Left ventricle myocardium inferior (tissue), 1 donor: Measurements from ENCODE around the gene PAK4. TPM values are rescaled to one million over a fixed set of nuclear protein-coding genes. Genes with fewer than 3 reads are reported as not detected.
"Not testable (repeated sequence)": the region's sequence is repeated elsewhere in the genome, so short reads cannot be mapped to it uniquely, and the experiment has no call there.

Source experiments
- DNase-seq: peaks from one replicate; pipeline ENCODE4 v3.0.0-alpha.2; 2020
- H3K27ac ChIP-seq: fragments of 200-600 bp; replicated peaks from 2 replicates; pipeline ENCODE4 v1.8.0; 2021
- H3K27me3 ChIP-seq: fragments of 200-600 bp; 2 replicates; pipeline ENCODE4 v1.8.0; 2021; ENCODE audit warnings: low read depth
- H3K36me3 ChIP-seq: fragments of 200-600 bp; 2 replicates; pipeline ENCODE4 v1.8.0; 2021
- H3K4me1 ChIP-seq: fragments of 200-600 bp; 2 replicates; pipeline ENCODE4 v1.8.0; 2021
- H3K4me3 ChIP-seq: fragments of 200-600 bp; 2 replicates; pipeline ENCODE4 v1.8.0; 2021; ENCODE audit warnings: mild to moderate bottlenecking, moderate library complexity
- H3K9me3 ChIP-seq: fragments of 200-600 bp; replicated peaks from 2 replicates; pipeline ENCODE4 v1.8.0; 2021
- intact Hi-C: fragments of 100-400 bp; cut with micrococcal nuclease; formaldehyde crosslinking; loops from one replicate; pipeline ENCODE4 v1.11.0; 2022
- total RNA-seq: library from RNA; stranded (reverse); fragmentation: NEBNext Ultra II Directional; extraction: Animal tissue kit (Norgen Biotek cat#: 25700); gene quantifications from one replicate; pipeline ENCODE4 v1.2.1, GENCODE V29; 2021
- TF ChIP-seq, protein P1 (sequence below): fragments of 200-600 bp; IDR thresholded peaks from 2 replicates; pipeline ENCODE4 v1.8.0; 2021; ENCODE audit warnings: antibody characterized with exemption, mild to moderate bottlenecking, borderline replicate concordance
- donor health status: DM: no; HTN: yes; CAD: no; lungs with severe emphysema.

Gene PAK4
- total RNA-seq, 1 donor from 2014 or later = 17.0 TPM

DNA sequence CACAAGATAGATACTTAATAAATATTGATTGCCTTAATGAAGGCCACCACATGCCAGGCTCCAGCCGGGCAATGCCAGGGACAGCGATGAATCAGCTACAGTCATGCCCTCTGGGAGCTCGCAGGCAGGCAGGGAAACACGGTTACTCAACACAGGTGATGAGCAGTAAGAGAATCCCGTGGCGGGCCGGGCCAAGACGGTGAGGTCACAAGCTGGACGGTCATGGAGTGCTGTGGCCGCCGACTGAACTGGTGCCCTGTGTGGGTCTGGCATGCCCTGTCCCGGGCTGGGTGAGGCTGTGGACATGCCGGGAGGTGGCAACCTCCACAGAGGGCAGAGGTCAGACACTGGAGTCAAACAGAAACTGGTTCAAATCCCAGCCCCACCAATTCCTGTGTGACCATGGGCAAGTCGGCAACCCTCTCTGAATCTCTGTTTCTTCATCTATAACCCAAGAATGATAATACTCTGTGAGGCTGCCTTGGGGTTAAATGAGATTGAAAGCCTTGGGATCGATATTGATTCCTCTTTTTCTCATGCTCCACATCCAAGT, 13.2 kb upstream of the PAK4 start:
- no peaks in the 10 kb centered on the region for H3K4me1 ChIP-seq
- no peaks in the 10 kb centered on the region for H3K36me3 ChIP-seq
- H3K4me3 ChIP-seq = no peak overlapping the region
- H3K9me3 ChIP-seq = no peaks in the 10 kb centered on the region
- H3K27ac ChIP-seq = no peak overlapping the region
- H3K27me3 ChIP-seq = peaks cover 95% of the 10 kb centered on the region
- intact Hi-C loops = no loop called here
- TF ChIP-seq, protein P1, sequence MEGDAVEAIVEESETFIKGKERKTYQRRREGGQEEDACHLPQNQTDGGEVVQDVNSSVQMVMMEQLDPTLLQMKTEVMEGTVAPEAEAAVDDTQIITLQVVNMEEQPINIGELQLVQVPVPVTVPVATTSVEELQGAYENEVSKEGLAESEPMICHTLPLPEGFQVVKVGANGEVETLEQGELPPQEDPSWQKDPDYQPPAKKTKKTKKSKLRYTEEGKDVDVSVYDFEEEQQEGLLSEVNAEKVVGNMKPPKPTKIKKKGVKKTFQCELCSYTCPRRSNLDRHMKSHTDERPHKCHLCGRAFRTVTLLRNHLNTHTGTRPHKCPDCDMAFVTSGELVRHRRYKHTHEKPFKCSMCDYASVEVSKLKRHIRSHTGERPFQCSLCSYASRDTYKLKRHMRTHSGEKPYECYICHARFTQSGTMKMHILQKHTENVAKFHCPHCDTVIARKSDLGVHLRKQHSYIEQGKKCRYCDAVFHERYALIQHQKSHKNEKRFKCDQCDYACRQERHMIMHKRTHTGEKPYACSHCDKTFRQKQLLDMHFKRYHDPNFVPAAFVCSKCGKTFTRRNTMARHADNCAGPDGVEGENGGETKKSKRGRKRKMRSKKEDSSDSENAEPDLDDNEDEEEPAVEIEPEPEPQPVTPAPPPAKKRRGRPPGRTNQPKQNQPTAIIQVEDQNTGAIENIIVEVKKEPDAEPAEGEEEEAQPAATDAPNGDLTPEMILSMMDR = no peak
- DNase-seq = no peak

DNA sequence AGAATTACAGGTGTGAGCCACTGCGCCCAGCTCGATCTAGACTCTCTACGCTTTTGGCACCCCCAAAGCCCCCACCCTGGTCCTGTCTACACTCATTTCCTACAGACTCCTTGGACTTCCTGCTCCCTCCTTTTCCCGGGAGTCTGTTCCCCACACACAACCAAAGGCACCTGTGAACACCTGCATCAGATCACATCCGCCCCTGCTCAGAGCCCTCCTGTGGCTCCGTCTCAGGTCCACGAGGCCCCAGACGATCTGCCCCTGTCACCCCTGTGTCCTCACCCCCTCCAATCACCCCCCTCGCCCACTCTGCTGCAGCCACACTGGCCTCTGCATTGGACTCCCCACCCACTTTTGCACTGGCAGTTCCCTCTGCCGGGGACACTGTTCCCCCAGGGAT, 12.4 kb upstream of the PAK4 start:
- Histone ChIP-seq H3K27ac (no peak overlapping the region), H3K9me3 (no peaks in the 10 kb centered on the region), H3K27me3 (peaks cover 87% of the 10 kb centered on the region), H3K4me1 (no peaks in the 10 kb centered on the region), H3K4me3 (no peak overlapping the region), H3K36me3 (no peaks in the 10 kb centered on the region)
- DNase-seq = no peak
- intact Hi-C loops = no loop called here
- TF ChIP-seq, protein P1 = no peak

DNA sequence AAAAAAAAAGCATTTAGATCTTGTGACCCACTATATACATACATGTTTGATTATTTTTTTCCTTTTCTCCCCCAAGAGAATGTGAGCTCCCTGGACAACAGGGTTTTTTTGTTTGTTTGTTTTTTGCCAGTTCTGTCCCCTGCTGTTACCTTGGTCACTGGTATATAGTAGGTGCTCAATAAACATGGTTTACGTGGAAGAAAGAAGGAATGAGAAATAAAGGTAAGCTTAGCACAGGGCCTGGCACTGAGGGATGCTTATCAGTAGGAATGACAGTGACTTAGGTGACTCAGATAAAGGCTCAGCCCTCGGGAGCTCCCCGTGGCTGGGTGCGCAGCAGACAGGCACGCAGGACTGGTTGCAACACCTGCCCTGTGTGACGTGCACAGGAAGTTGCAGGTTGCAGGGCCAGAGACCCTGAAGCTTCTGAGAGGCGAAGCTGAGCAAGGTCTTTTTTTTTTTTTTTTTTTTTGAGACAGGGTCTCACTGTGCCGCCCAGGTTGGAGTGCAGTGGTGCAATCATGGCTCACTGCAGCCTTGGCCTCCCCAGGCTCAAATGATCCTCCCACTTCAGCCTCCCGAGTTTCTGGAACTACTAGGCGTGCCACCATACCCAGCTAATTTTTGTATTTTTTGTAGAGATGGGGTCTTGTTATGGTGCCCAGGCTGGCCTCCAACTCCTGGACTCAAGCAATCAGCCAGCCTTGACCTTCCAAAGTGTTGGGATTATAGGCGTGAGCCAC, 10.3 kb upstream of the PAK4 start:
- H3K27me3 ChIP-seq = peaks cover 80% of the 10 kb centered on the region
- H3K9me3 ChIP-seq = no peaks in the 10 kb centered on the region
- no peak overlapping the region for H3K27ac ChIP-seq
- TF ChIP-seq, protein P1 = no peak
- H3K36me3 ChIP-seq = no peaks in the 10 kb centered on the region
- intact Hi-C loops = no loop called here
- DNase-seq = no peak
- no peaks in the 10 kb centered on the region for H3K4me1 ChIP-seq
- no peak overlapping the region for H3K4me3 ChIP-seq

DNA sequence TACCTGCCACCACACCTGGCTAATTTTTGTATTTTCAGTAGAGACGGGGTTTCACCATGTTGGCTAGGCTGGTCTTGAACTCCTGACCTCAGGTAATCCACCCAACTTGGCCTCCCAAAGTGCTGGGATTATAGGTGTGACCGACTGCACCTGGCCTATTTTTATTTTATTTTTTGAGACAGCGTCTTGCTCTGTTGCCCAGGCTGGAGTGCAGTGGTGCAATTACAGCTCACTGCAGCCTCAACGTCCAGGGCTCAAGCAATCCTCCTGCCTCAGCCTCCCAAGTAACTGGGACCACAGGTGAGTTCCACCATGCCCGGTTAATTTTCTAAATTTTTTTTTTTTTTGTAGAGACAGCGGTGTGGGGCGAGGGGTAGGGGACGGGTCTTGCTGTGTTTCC, 8.6 kb upstream of the PAK4 start:
- H3K4me3 ChIP-seq, H3K27ac ChIP-seq, H3K9me3 ChIP-seq, H3K36me3 ChIP-seq, intact Hi-C loops, H3K4me1 ChIP-seq, DNase-seq: not testable (repeated sequence)
- H3K27me3 ChIP-seq = peaks cover 70% of the 10 kb centered on the region

DNA sequence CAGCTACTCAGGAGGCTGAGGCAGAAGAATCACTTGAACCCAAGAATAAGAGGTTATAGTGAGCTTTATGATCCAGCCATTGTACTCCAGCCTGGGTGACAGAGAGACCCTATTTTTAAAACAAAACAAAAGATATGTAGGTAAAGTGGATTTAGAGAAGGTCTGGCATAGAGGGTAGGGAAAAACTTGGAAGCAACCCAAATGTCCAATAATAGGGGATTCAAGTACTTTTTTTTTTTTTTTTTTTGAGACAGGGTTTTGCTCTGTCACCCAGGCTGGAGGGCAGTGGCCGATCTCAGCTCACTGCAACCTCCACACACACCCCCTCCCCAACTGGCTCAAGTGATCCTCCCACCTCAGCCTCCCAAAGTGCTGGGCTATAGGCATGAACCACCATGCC, 5.8 kb upstream of the PAK4 start:
- Histone ChIP-seq H3K4me1 (peaks cover 14% of the 10 kb centered on the region), H3K27me3 (peaks cover 42% of the 10 kb centered on the region), H3K9me3 (no peaks in the 10 kb centered on the region), H3K4me3 (no peak overlapping the region), H3K36me3 (no peaks in the 10 kb centered on the region), H3K27ac (no peak overlapping the region)
- intact Hi-C loops = loop anchor here (5.0 kb wide), 1 partner anchor 207 kb away; no protein-coding TSS in a partner anchor
- no peak for DNase-seq
- TF ChIP-seq, protein P1 = no peak
